Caco-2 (cell line): ENCODE data around the gene PPP6R2. TPM values are rescaled to one million over a fixed set of nuclear protein-coding genes. Genes with fewer than 3 reads are reported as not detected.

Source experiments
- BruUV-seq: library from RNA; stranded (reverse); fragments of 400-500 nt; replicated peaks from 2 replicates; lab custom pipeline; 2021; lab: Mats Ljungman, UMichigan
- CTCF ChIA-PET: fragments of 300-600 bp; sonication (Branson Sonifier 250); formaldehyde crosslinking; loops from one replicate; lab custom pipeline; 2022; ENCODE audit warnings: antibody characterized with exemption; lab: Charles Lee
- POLR2A ChIA-PET: fragments of 300-600 bp; sonication (Branson Sonifier 250); formaldehyde crosslinking; loops from one replicate; lab custom pipeline; 2022; ENCODE audit warnings: antibody characterized with exemption; lab: Charles Lee
- DNase-seq, 2 experiments: peaks; one replicate each; pipeline versions ENCODE4 v3.0.0 to v3.0.0-alpha.2; 2020 to 2022
- H3K27me3 ChIP-seq: replicated peaks from 2 replicates; pipeline ENCODE4 v1.6.0; 2011; ENCODE audit warnings: low read length; ENCODE audit not compliant: control insufficient read depth, insufficient read depth
- H3K36me3 ChIP-seq: 2 replicates; pipeline ENCODE4 v1.5.1; 2011; ENCODE audit warnings: low read length; ENCODE audit not compliant: control insufficient read depth, insufficient read depth
- H3K4me1 ChIP-seq: fragments of 250-450 bp; sonication (Bioruptor Pico); 2 replicates; pipeline ENCODE4 v1.5.1; 2020; ENCODE audit warnings: mild to moderate bottlenecking
- H3K4me3 ChIP-seq: 2 replicates; pipeline ENCODE4 v1.5.1; 2011; ENCODE audit warnings: low read depth, mild to moderate bottlenecking, control low read depth, low read length
- H3K9me3 ChIP-seq: fragments of 250-450 bp; sonication (Bioruptor Pico); 2 replicates; pipeline ENCODE4 v1.5.1; 2020; ENCODE audit warnings: mild to moderate bottlenecking, moderate library complexity
- H3K27ac Mint-ChIP-seq: one replicate; pipeline ENCODE4 v1.8.0; 2022; ENCODE audit warnings: mixed read lengths; ENCODE audit not compliant: unreplicated experiment
- H3K27me3 Mint-ChIP-seq: one replicate; pipeline ENCODE4 v1.8.0; 2022; ENCODE audit warnings: mixed read lengths; ENCODE audit not compliant: insufficient read depth, unreplicated experiment
- H3K36me3 Mint-ChIP-seq: one replicate; pipeline ENCODE4 v1.8.0; 2022; ENCODE audit warnings: mild to moderate bottlenecking, mixed read lengths; ENCODE audit not compliant: insufficient read depth, unreplicated experiment
- H3K4me1 Mint-ChIP-seq: one replicate; pipeline ENCODE4 v1.8.0; 2022; ENCODE audit warnings: low read depth, mixed read lengths; ENCODE audit not compliant: unreplicated experiment
- H3K4me3 Mint-ChIP-seq: one replicate; pipeline ENCODE4 v1.8.0; 2022; ENCODE audit warnings: mild to moderate bottlenecking, moderate library complexity, mixed read lengths; ENCODE audit not compliant: unreplicated experiment
- H3K9me3 Mint-ChIP-seq: one replicate; pipeline ENCODE4 v1.8.0; 2022; ENCODE audit warnings: mixed read lengths; ENCODE audit not compliant: unreplicated experiment
- intact Hi-C: fragments of 100-400 bp; cut with micrococcal nuclease; formaldehyde crosslinking; loops from one replicate; pipeline ENCODE4 v1.10.0; 2022; ENCODE audit not compliant: unreplicated experiment
- total RNA-seq: library from RNA; stranded (reverse); gene quantifications from 2 replicates; pipeline ENCODE4 v1.2.3, GENCODE V29; 2022
- TF ChIP-seq, protein P1 (sequence below), 2 experiments: fragments of 200-600 bp in 1 of 2; IDR thresholded peaks; 1 replicate in 1 of 2; 2 replicates in 1 of 2; pipeline versions ENCODE4 v1.5.1 to v1.8.0; 2011 to 2022; ENCODE audit warnings: antibody characterized with exemption in 1 of 2, control low read depth in 1 of 2, inconsistent platforms in 1 of 2, low read depth in 1 of 2, low read length in 1 of 2, mild to moderate bottlenecking in 1 of 2, moderate library complexity in 1 of 2; ENCODE audit not compliant: insufficient read depth in 1 of 2, severe bottlenecking in 1 of 2, unreplicated experiment in 1 of 2

The PPP6R2 gene
- total RNA-seq, 1 experiment from 2014 or later, result 60.7 TPM

- Histone ChIP-seq H3K4me1 (no peaks in the 10 kb centered on the region), H3K4me3 (no peak overlapping the region), H3K27me3 (no peaks in the 10 kb centered on the region), H3K36me3 (no peaks in the 10 kb centered on the region), H3K9me3 (no peaks in the 10 kb centered on the region)
- Mint-ChIP-seq H3K36me3 (no peaks in the 10 kb centered on the region), H3K4me1 (no peaks in the 10 kb centered on the region), H3K9me3 (no peaks in the 10 kb centered on the region), H3K27ac (no peak overlapping the region), H3K4me3 (no peak overlapping the region), H3K27me3 (no peaks in the 10 kb centered on the region)
- CTCF ChIA-PET, result interaction anchor here (1.0 kb wide), 1 partner anchor 18 kb away, joined by 3 read pairs; no protein-coding TSS in a partner anchor
- intact Hi-C loops, result no loop called here
- no peak for DNase-seq
- POLR2A ChIA-PET, result no interaction called here
- no TSS peak for BruUV-seq
- TF ChIP-seq, protein P1, sequence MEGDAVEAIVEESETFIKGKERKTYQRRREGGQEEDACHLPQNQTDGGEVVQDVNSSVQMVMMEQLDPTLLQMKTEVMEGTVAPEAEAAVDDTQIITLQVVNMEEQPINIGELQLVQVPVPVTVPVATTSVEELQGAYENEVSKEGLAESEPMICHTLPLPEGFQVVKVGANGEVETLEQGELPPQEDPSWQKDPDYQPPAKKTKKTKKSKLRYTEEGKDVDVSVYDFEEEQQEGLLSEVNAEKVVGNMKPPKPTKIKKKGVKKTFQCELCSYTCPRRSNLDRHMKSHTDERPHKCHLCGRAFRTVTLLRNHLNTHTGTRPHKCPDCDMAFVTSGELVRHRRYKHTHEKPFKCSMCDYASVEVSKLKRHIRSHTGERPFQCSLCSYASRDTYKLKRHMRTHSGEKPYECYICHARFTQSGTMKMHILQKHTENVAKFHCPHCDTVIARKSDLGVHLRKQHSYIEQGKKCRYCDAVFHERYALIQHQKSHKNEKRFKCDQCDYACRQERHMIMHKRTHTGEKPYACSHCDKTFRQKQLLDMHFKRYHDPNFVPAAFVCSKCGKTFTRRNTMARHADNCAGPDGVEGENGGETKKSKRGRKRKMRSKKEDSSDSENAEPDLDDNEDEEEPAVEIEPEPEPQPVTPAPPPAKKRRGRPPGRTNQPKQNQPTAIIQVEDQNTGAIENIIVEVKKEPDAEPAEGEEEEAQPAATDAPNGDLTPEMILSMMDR (IDR thresholded peaks at IDR 0.05; ENCODE audit: insufficient read depth in 1 of 2, low read depth in 1 of 2, low read length in 1 of 2, severe bottlenecking in 1 of 2, unreplicated experiment in 1 of 2), result no peak
These were observed 24.8 kb upstream of the PPP6R2 start for GRCh38 chr22:50318356-50318697.

DNA sequence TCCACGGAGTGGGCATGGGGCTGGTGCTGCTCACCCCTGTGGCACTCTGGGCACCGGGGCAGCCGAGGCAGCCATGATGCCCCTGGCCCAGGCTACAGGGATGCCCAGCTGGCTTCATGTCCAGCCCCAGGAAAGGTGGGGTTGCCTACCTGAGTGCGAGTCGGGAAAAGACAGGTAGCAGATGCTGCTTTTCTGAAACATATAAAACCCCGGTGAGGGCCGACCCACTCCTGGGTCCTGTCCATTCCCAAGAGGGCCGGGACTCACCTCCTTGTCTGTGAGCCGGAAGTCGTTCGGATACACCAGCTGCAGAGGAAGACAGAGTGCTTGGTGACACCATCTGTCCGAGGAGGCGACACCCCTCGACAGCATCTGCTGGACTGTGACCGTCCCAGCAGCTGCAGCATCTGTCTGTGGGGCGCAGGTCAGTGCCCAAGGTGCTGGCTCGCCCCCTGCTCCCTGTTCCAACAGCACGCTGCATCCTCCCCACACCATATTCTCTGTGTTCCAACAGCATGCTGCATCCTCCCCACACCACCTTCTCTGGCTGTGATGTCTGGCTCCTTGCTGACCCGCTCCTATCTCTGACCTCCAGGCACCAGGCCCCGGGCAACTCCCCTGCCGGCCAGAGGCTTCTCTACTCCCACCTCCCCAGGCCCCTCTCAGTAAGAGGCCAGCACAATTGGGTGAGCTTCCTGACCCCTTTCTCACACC is 24.3 kb upstream of the PPP6R2 start:
- intact Hi-C loops, result no loop called here
- TF ChIP-seq, protein P1 (IDR thresholded peaks at IDR 0.05; ENCODE audit: insufficient read depth in 1 of 2, low read depth in 1 of 2, low read length in 1 of 2, severe bottlenecking in 1 of 2, unreplicated experiment in 1 of 2), result no peak
- Histone ChIP-seq H3K9me3 (no peaks in the 10 kb centered on the region), H3K36me3 (no peaks in the 10 kb centered on the region), H3K4me3 (no peak overlapping the region), H3K4me1 (no peaks in the 10 kb centered on the region), H3K27me3 (no peaks in the 10 kb centered on the region)
- Mint-ChIP-seq H3K9me3 (no peaks in the 10 kb centered on the region), H3K27ac (no peak overlapping the region), H3K27me3 (no peaks in the 10 kb centered on the region), H3K4me3 (no peak overlapping the region), H3K36me3 (no peaks in the 10 kb centered on the region), H3K4me1 (no peaks in the 10 kb centered on the region)
- ChIA-PET POLR2A (no interaction called here), CTCF (no interaction called here)
- no peak for DNase-seq
- no TSS peak for BruUV-seq

DNA sequence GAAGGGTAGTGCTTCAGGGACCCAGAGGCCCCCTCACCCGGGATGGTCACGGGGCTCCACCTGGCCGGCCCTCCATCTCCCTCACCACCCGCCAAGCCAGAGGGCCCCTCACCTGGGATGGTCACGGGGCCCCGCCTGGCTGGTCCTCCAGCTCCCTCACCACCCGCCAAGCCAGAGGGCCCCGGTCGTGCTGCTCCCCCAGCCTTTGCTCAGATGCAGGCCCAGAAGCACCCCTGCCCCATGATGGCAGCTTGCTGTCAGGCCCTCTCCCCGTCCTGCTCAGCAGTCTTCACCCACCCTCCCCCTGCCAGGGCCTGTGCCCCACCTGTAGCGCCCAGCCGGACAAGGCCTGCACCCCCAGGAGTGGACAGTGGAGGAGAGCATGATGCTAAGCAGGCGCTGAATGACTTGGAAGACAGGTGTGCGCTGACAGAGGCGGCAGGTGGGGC is 23.6 kb upstream of the PPP6R2 start:
- Histone ChIP-seq H3K9me3 (no peaks in the 10 kb centered on the region), H3K27me3 (no peaks in the 10 kb centered on the region), H3K36me3 (no peaks in the 10 kb centered on the region), H3K4me1 (no peaks in the 10 kb centered on the region), H3K4me3 (no peak overlapping the region)
- H3K27ac Mint-ChIP-seq, result no peak overlapping the region
- POLR2A ChIA-PET, result no interaction called here
- intact Hi-C loops, result no loop called here
- no TSS peak for BruUV-seq
- no peak for DNase-seq
- H3K9me3 Mint-ChIP-seq, result no peaks in the 10 kb centered on the region
- TF ChIP-seq, protein P1 (IDR thresholded peaks at IDR 0.05; ENCODE audit: insufficient read depth in 1 of 2, low read depth in 1 of 2, low read length in 1 of 2, severe bottlenecking in 1 of 2, unreplicated experiment in 1 of 2), result no peak
- H3K36me3 Mint-ChIP-seq, result no peaks in the 10 kb centered on the region
- no peaks in the 10 kb centered on the region for H3K4me1 Mint-ChIP-seq
- no peak overlapping the region for H3K4me3 Mint-ChIP-seq
- H3K27me3 Mint-ChIP-seq, result no peaks in the 10 kb centered on the region
- CTCF ChIA-PET, result no interaction called here
